GM12873 (cell line): ENCODE measurements around the gene ZNF132.

Experiments used
- CTCF ChIP-seq: IDR thresholded peaks from 2 replicates; pipeline ENCODE4 v1.5.1; 2012; ENCODE audit warnings: low read depth, mild to moderate bottlenecking, moderate library complexity, low read length, control low read depth; ENCODE audit not compliant: insufficient read depth; ENCODE audit errors: missing control alignments

The ZNF132 gene

GRCh38 chr19:58479303-58479702, 39.4 kb upstream of the ZNF132 start:
- TF ChIP-seq CTCF = no peak

GRCh38 chr19:58477871-58478270, 37.9 kb upstream of the ZNF132 start:
- no peak for TF ChIP-seq CTCF

GRCh38 chr19:58477130-58477529, 37.2 kb upstream of the ZNF132 start:
- TF ChIP-seq CTCF = no peak

DNA sequence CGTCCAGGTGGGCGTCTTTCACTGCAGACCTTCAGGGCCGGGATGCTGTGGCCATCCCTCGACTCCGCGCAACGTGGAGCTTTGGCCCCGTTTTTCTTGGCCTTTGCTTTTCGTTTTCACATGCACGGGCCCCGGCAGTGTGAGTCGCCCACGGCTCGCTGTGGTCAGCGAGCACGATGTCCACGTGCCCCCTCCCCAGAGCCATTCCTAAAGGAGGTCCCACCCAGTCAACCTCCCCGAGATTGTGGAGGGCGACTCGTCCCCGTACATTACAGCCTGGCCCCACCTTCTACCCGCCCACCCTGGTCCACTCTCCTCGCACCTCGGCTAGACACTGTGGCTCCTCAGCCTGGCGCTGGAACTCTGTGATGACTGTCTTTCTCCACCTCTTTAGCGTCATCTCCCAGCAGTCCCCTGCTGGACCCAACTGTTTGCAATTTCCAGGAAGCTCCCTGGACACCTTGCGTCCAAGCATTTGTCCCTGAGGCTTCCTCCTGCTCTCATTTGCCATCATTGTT, 36.6 kb upstream of the ZNF132 start:
- TF ChIP-seq CTCF = no peak

GRCh38 chr19:58475714-58476497, 36.0 kb upstream of the ZNF132 start, which contains the start of gene ZNF446:
Gene ZNF446, plus strand, starts transcription at chr19:58476352. Its CDS starts 867 bp downstream, at chr19:58477219.
- TF ChIP-seq CTCF = no peak

- no peak for TF ChIP-seq CTCF
These were observed 35.2 kb upstream of the ZNF132 start for GRCh38 chr19:58474997-58475713.

DNA sequence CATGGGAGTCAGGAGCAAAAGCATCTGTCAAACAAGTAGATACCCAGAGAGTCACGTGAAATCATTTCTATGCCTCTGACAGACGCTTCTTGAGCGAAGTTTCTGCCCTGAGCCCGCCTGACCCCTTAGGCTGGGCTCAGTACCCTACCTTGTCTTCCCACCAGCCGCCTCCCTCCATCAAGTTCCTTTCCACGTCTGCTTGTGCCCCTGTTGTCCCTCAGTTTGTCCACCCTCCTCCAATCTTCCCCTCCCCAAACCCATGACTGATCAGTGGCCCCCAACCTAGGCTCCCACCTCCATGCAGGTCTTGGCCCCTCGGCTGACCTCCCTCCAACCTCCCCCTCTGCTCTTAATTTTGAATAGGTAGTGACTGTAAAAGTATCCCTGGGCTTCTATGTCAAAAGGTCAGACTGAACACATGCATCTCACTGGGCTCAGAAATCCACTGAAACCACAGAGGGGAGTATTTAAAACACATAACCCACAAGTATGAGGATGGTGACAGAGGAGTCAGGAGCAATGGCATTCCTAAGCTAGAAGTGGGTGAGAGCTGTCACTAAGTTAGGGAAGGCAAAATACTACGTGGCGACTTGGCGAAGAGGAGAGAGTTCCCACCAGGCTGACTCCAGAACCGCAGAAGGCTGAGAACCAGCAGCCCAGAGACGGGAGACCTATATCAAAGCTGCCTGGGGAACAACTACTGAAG, 34.5 kb upstream of the ZNF132 start:
- TF ChIP-seq CTCF = no peak
